Right cardiac atrium (tissue), 5 donors: ENCODE measurements around the gene PDE7B. TPM values are rescaled to one million over a fixed set of nuclear protein-coding genes. Genes with fewer than 3 reads are reported as not detected.

Experiments used
- ATAC-seq, 2 donors: fragments of 200-7000 bp; cut with Tn5 transposase; one replicate each; pipeline versions ENCODE4 v1.8.0 to v1.9.1; 2020; ENCODE audit warnings: moderate library complexity in 2 of 2, mild to moderate bottlenecking in 1 of 2
- DNase-seq, 3 donors: peaks; one replicate each; pipeline ENCODE4 v3.0.0-alpha.2; 2020
- H3K27ac ChIP-seq: one replicate; pipeline ENCODE4 v1.5.1; 2013; ENCODE audit warnings: mild to moderate bottlenecking, low read length, control low read depth, moderate library complexity
- H3K27me3 ChIP-seq: one replicate; pipeline ENCODE4 v1.6.1; 2013; ENCODE audit not compliant: control insufficient read depth, insufficient read depth
- H3K4me1 ChIP-seq: one replicate; pipeline ENCODE4 v1.6.1; 2013; ENCODE audit warnings: low read length; ENCODE audit not compliant: control insufficient read depth, insufficient read depth
- H3K4me3 ChIP-seq: one replicate; pipeline ENCODE4 v1.5.1; 2013; ENCODE audit warnings: low read length, control low read depth
- H3K9me3 ChIP-seq: one replicate; pipeline ENCODE4 v1.6.1; 2013; ENCODE audit warnings: low read length; ENCODE audit not compliant: control insufficient read depth
- WGBS: extraction: QIAGEN DNeasy Blood & Tissue Kit; methylation state at CpG from one replicate; pipeline ENCODE4 v1.1.7; 2013; 5-methylcytosine and 5-hydroxymethylcytosine counted together
- intact Hi-C, 4 donors: fragments of 100-400 bp; cut with DNase I; formaldehyde crosslinking; loops; one replicate each; pipeline versions ENCODE4 v1.11.0 to v1.14.0; 2022 to 2023
- polyA plus RNA-seq: library from polyadenylated mRNA; stranded (reverse); fragments of 200-250 nt; gene quantifications from one replicate; pipeline ENCODE4 v1.2.3, GENCODE V29; 2013
- total RNA-seq, 4 donors: library from RNA; stranded (reverse); fragmentation: NEBNext Ultra II Directional; extraction: Animal tissue kit (Norgen Biotek cat#: 25700); gene quantifications; one replicate each; pipeline ENCODE4 v1.2.1, GENCODE V29; 2021
- donor health status: healthy with polysubstance abuse.
- donor health status: DM: no; HTN: yes; CAD: no.
- donor health status: DM: no; HTN: no; CAD: no.
- donor health status: DM: no; HTN: yes; CAD: no; lungs with severe emphysema.
- donor health status: DM: yes; HTN: yes; CAD: no.

The PDE7B gene
- total and polyA plus RNA-seq, 5 donors: 2.9 to 11.6 (median 8.3) TPM

DNA sequence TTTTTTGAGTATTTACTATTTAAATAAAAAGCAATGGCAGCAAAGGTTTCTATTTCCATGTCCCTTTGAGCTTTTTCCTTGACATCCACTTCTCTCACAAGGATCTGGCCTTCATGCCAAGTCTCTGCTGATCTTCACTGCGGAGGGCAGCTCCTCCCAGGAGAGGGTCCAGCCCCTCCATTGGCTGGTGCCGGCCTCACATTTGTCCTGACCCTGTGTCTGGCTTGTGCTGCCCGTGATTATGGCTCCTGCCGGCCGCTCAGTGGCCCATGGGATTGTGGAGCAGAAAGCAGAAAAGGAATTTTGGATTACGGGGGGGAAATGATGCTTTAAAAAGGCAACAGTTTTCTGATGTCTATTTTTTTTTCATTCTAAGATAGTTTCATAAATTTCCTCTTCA, 31.2 kb upstream of the PDE7B start:
- peak; percentile 78 to 88 for ATAC-seq
- Histone ChIP-seq H3K4me1 (no peaks in the 10 kb centered on the region), H3K27ac (no peak overlapping the region)

DNA sequence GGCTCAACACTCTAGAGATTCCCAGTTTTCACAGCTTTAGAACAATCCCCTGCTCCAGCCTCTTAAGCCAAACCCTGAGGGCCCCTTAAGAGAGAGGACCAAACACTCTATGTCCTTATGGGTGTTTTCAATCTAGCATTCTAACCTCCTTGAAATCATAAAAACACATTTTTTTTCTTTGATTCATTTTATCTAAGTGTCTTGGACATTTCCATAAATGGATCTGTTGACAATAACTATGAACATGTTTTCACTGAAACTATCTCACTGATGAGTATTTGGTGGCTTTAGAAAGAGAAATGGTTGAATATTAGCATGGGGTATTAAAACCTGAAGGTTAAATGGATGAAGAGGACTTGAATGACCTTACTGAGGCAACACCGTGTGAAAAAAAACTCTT, 27.6 kb upstream of the PDE7B start:
- WGBS: 92% methylated on average over 1 of the region's 1 CpG
- H3K27me3 ChIP-seq: no peaks in the 10 kb centered on the region
- no peak for DNase-seq
- intact Hi-C loops: no loop called here
- no peaks in the 10 kb centered on the region for H3K9me3 ChIP-seq
- H3K4me3 ChIP-seq: no peak overlapping the region
- no peak for ATAC-seq
- no peaks in the 10 kb centered on the region for H3K4me1 ChIP-seq
- no peak overlapping the region for H3K27ac ChIP-seq

More for the DNA sequence above, 31.2 kb upstream of the PDE7B start:
- Histone ChIP-seq H3K9me3 (no peaks in the 10 kb centered on the region), H3K27me3 (no peaks in the 10 kb centered on the region), H3K4me3 (no peak overlapping the region)
- 53% methylated on average over 6 of the region's 6 CpGs for whole genome bisulfite sequencing
- peak; percentile 57 to 84 (median 79) for DNase-seq
- intact Hi-C loops: no loop called here

DNA sequence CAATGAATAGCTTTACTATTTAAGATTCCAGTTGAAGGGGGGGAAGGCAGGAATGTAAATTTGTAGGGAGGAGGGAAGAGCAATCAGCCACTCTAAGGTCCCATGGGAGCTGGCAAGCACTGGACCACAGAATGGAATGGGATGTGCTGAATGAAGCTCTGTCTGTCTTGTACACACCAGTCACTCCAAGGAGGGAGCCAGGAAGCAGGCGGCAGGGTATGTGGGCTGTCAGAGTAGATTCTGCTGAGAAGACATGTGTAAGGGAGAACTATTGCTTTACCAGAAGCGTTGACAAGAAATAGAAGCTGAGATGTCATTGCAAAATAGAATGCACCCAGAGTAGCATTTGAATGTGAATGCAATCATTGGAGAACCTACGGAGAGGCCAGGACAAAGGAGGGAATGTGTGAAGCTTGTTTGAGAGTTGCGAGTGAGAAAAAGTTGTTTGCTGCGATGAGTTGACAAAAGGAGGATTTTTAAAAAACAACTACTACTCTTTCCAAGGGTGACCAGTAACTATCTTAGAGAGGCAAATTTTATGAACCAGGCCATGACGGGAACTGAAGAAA, 25.2 kb upstream of the PDE7B start:
- Histone ChIP-seq H3K9me3 (no peaks in the 10 kb centered on the region), H3K27ac (no peak overlapping the region), H3K4me1 (no peaks in the 10 kb centered on the region), H3K27me3 (no peaks in the 10 kb centered on the region), H3K4me3 (no peak overlapping the region)
- 84% methylated on average over 6 of the region's 6 CpGs for WGBS
- DNase-seq (no peak), ATAC-seq (no peak)
- intact Hi-C loops: no loop called here

DNA sequence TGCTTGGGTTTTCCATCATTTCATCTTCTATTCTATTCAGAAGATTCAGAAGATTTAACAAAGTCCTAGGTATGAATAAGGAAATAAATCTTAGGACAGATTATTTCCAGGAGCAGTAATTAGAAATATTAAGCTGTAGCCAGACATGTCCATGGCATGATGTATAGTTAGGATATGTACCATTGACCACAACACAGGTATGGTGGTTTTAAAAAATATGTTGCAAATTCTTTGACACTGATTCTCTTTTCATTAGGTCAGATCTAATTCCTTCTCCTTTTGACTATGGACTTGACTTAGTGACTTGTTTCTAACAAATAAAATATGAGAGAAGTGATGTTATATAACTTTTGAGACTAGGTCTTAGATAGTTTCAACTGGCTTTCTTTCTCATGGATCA, 23.5 kb upstream of the PDE7B start:
- H3K27ac ChIP-seq: no peak overlapping the region
- DNase-seq: no peak
- H3K4me1 ChIP-seq: no peaks in the 10 kb centered on the region
- no peak for ATAC-seq
- H3K9me3 ChIP-seq: no peaks in the 10 kb centered on the region
- no peaks in the 10 kb centered on the region for H3K27me3 ChIP-seq
- H3K4me3 ChIP-seq: no peak overlapping the region
- intact Hi-C loops: no loop called here

DNA sequence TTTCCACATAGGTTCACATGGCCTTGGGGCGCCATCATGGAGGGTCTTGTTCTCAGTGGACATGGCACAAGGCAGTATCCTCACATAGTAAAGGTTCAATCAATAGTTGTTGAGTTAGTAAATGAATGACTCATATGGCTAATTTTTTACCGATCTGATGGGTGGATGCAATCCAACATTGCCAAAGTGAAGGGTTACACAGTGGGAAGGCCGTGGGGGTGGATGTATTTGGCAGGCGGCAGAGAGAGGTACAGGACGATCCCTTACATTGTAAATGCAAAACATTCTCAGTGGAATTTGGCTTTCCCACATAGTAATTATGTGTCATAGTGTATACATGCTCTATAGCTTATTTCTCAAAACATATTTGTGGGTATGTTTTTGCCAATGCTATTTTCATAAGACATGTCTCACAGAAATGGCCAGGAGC, 21.0 kb upstream of the PDE7B start:
- 93% methylated on average over 5 of the region's 5 CpGs for WGBS
- H3K9me3 ChIP-seq: no peaks in the 10 kb centered on the region
- no peak for DNase-seq
- ATAC-seq: no peak
- H3K27ac ChIP-seq: no peak overlapping the region
- no peak overlapping the region for H3K4me3 ChIP-seq
- H3K4me1 ChIP-seq: no peaks in the 10 kb centered on the region
- no peaks in the 10 kb centered on the region for H3K27me3 ChIP-seq
- intact Hi-C loops: no loop called here

DNA sequence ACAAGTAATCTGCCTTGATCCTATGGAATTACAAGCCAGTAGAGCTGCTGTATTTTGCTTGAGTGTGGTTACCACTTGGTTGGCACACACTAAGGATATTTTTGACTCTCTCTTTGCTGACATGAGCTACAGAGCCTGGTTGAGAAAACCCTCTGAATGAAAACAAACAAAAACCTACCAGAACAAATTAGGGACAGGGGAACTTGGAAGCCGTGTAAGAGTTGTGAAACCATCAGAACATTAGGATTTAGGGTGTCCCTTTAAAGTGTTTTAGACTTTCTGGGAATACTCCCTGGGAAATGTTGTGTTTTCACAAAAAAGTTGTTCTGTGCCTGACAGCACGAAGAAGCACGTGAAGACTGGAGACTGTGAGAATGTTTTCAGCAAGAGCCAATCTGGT, 20.5 kb upstream of the PDE7B start:
- DNase-seq (no peak), ATAC-seq (peak in 1 of 2 donors; percentile 59)
- no peak overlapping the region for H3K27ac ChIP-seq
- no peaks in the 10 kb centered on the region for H3K4me1 ChIP-seq
- no peak overlapping the region for H3K4me3 ChIP-seq
- 66% methylated on average over 3 of the region's 3 CpGs for WGBS
- no peaks in the 10 kb centered on the region for H3K9me3 ChIP-seq
- no peaks in the 10 kb centered on the region for H3K27me3 ChIP-seq
- intact Hi-C loops: no loop called here

DNA sequence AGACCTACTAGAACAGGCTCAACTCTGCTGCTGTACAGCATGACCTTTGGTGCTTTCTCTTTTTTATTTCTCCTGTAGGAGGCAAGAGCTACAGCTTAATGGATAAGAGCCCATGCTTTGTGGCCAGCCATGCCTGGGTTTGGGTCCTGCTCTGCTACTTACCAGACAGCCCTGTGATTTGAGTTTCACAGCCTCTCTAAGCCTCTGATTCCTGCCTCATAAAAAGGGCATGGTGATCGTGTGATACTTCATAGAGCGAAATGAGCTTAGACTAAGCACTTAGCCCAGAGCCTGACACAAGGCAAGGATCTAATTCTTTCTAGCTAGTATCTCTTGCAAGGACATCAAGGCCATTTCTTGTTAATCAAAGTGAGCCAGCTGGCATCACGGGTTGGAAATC, 19.3 kb upstream of the PDE7B start:
- Histone ChIP-seq H3K4me1 (no peaks in the 10 kb centered on the region), H3K4me3 (no peak overlapping the region), H3K27ac (no peak overlapping the region), H3K27me3 (no peaks in the 10 kb centered on the region), H3K9me3 (no peaks in the 10 kb centered on the region)
- ATAC-seq (peak; percentile 26 to 50), DNase-seq (no peak)
- WGBS: 92% methylated on average over 3 of the region's 3 CpGs
- intact Hi-C loops: no loop called here

DNA sequence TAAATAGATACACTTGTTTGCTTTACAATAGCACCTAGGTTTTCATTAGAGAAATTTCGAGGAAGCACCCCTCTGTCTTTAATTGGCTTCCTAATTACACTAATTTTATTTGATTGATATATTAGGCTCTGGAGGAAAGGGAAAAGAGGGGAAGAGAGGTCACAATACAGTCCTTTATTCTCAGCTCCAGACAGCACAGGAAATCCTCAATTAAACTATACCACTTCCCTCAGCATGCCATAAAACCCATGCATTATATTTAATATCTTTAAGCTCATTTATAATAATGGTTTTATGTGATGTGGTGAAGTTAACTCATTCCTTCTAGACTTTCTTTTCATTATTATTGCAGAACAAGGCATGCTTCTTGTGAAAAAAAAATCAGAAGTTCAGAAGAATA, 17.7 kb upstream of the PDE7B start:
- intact Hi-C loops: no loop called here
- Histone ChIP-seq H3K9me3 (no peaks in the 10 kb centered on the region), H3K27me3 (no peaks in the 10 kb centered on the region), H3K4me3 (no peak overlapping the region), H3K4me1 (no peaks in the 10 kb centered on the region), H3K27ac (no peak overlapping the region)
- WGBS: 58% methylated on average over 1 of the region's 1 CpG
- ATAC-seq (no peak), DNase-seq (no peak)

DNA sequence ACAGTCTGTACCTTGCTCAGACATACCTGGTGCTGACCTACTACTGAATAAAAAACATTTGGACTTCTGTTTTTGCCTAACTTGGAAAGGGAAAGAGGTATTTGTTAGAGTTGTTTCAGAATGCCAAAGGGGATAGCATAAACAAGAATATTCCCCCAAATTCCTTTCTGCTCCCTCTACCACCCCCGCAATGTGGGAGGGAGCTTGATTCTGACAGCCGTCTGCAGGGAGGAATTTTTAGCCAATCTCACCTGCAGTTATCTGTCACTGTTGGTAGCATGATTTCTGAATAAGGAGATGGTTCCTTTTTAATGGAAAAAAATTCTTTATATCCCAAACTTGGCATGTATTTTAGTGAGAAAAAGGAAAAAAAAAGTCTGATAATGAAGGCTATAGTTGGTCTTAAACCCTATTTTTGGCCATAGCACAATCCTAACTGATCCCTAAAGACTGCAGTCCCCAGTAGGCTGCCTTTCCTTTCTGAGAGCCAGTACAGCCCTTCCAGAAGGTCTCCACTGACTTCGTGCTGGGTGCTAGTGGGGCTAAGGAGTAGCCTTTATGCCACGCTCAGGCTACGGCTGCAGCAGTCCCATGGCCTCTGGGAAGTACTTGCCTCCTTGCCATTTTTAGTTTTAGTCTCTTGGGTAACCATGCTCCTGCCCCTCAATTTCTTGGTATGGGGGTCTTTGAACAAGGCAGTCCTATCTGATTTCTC, 13.6 kb upstream of the PDE7B start:
- H3K4me3 ChIP-seq: no peak overlapping the region
- intact Hi-C loops: no loop called here
- WGBS: 85% methylated on average over 5 of the region's 5 CpGs
- ATAC-seq: no peak
- H3K27me3 ChIP-seq: no peaks in the 10 kb centered on the region
- H3K27ac ChIP-seq: no peak overlapping the region
- H3K9me3 ChIP-seq: no peaks in the 10 kb centered on the region
- no peak for DNase-seq
- no peaks in the 10 kb centered on the region for H3K4me1 ChIP-seq

DNA sequence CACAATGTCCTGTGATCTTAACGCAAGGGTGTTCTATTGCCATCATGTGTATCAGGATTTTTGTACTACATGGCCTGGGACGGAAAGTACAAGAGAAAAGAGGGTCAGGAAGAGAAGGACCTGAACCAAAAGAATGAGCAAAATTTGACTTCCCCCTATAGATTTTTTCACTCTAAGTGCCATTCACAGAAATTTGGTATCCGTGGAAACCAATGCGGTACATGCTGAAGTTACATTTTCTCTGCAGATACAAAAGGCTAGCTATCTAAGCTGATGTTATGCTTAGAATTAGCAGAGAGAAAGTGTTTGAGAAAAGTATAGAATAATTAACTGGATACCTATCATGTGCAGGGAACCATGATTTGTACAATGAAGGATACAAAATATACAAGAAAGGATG, 12.4 kb upstream of the PDE7B start:
- 96% methylated on average over 4 of the region's 4 CpGs for WGBS
- intact Hi-C loops: no loop called here
- no peak for ATAC-seq

DNA sequence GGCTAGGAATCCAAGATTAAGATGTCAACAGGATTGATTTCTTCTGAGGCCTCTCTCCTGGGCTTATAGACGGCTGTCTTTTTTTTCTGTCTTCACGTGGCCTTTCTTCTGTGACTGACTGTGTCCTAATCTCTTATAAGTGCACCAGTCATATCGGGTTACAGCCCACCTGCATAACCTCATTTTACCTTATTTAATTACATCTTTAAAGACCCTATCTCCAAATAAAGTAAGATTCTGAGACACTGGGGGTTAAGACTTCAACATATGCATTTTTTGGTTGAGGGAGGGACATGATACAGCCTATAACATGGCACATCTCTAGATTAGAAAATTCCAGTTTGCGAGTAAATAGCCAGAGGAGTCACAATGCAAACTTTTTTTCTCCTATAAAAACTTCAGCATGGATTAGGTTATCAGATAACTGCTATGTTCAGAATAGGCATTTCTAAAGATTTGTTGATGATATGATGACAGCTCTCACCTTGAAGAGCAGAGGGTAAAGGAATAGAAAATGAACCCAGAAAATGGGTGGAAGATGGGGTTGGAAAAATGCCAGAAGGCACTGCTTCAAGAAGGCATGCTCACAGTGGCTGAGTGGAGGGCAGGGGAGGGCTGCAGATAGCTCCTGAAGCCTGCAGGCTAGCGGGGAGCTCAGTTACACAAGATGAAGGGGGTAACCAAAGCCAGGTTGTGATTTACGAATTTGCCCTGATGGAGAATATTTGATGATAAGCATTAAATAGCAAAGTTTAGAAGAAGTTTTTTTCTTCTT, 8.7 kb upstream of the PDE7B start:
- Histone ChIP-seq H3K9me3 (no peaks in the 10 kb centered on the region), H3K4me1 (no peaks in the 10 kb centered on the region), H3K27ac (no peak overlapping the region), H3K27me3 (no peaks in the 10 kb centered on the region), H3K4me3 (no peak overlapping the region)
- DNase-seq: no peak
- no peak for ATAC-seq
- WGBS: 83% methylated on average over 6 of the region's 6 CpGs
- intact Hi-C loops: no loop called here

More for the DNA sequence above, 12.4 kb upstream of the PDE7B start:
- no peaks in the 10 kb centered on the region for H3K27me3 ChIP-seq
- no peak for DNase-seq
- no peak overlapping the region for H3K4me3 ChIP-seq
- no peaks in the 10 kb centered on the region for H3K9me3 ChIP-seq
- H3K4me1 ChIP-seq: no peaks in the 10 kb centered on the region
- no peak overlapping the region for H3K27ac ChIP-seq
